Activated CD8-positive, alpha-beta T cell treated with anti-CD3 and anti-CD28 coated beads, Interleukin-2, amount 10 ng/mL, durations not matched to agents 7 days and 5 days (primary cell): Measurements from ENCODE around the gene TMEM121. TPM values are rescaled to one million over a fixed set of nuclear protein-coding genes. Genes with fewer than 3 reads are reported as not detected.
"Not testable (repeated sequence)": the region's sequence is repeated elsewhere in the genome, so short reads cannot be mapped to it uniquely, and the experiment has no call there.

Source experiments
- ATAC-seq: fragments of 150-1000 bp; cut with Tn5 transposase; one replicate; pipeline ENCODE4 v1.10.0; 2021; ENCODE audit warnings: moderate library complexity
- CTCF ChIA-PET: fragments of 350-600 bp; sonication (Branson Sonifier 250); formaldehyde crosslinking; loops from one replicate; lab custom pipeline; 2021; ENCODE audit warnings: antibody characterized with exemption; lab: Charles Lee
- POLR2A ChIA-PET: fragments of 350-600 bp; sonication (Branson Sonifier 250); formaldehyde crosslinking; loops from one replicate; lab custom pipeline; 2021; ENCODE audit warnings: antibody characterized with exemption; lab: Charles Lee
- DNase-seq: peaks from one replicate; pipeline ENCODE4 v3.0.0-alpha.2; 2020
- H3K27ac Mint-ChIP-seq: one replicate; pipeline ENCODE4 v1.8.0; 2021; ENCODE audit warnings: mild to moderate bottlenecking, mixed read lengths
- H3K27me3 Mint-ChIP-seq: one replicate; pipeline ENCODE4 v1.8.0; 2021; ENCODE audit warnings: low read depth, mixed read lengths
- H3K36me3 Mint-ChIP-seq: one replicate; pipeline ENCODE4 v1.8.0; 2021; ENCODE audit warnings: low read depth, mixed read lengths
- H3K4me1 Mint-ChIP-seq: one replicate; pipeline ENCODE4 v1.8.0; 2021; ENCODE audit warnings: low read depth, mixed read lengths
- H3K4me3 Mint-ChIP-seq: one replicate; pipeline ENCODE4 v1.8.0; 2021; ENCODE audit warnings: mild to moderate bottlenecking, mixed read lengths
- H3K9me3 Mint-ChIP-seq: one replicate; pipeline ENCODE4 v1.8.0; 2022; ENCODE audit warnings: mixed read lengths; ENCODE audit not compliant: insufficient read depth
- total RNA-seq, 2 experiments: library from RNA; stranded (reverse); gene quantifications; one replicate each; pipeline ENCODE4 v1.2.3, GENCODE V29; 2021

Gene TMEM121
- total RNA-seq, 2 experiments from 2014 or later, result 8.6 to 9.2 TPM

DNA sequence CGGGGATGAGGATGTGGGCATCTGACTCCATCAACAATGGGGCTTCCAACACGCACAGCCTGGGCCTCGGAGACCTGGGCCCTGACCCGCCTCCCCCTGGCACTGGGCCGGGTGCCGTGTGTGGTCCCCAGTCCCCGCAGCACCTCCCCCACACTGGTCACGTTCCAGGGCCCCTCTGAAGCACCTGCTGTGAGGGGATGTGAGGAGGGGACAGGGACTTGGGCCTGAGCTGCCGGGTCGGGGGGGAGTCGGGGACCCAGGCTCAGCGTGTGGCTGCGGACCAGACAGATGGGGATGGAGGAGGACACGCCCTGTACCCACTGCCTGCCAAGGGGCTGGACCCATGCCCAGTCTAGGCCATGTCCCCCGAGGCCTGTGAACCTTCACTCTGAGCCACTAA lies 45.7 kb downstream of the TMEM121 start:
- CTCF ChIA-PET, H3K27ac Mint-ChIP-seq, H3K27me3 Mint-ChIP-seq, H3K4me1 Mint-ChIP-seq, POLR2A ChIA-PET, H3K36me3 Mint-ChIP-seq, DNase-seq, H3K4me3 Mint-ChIP-seq, ATAC-seq, H3K9me3 Mint-ChIP-seq: not testable (repeated sequence)

DNA sequence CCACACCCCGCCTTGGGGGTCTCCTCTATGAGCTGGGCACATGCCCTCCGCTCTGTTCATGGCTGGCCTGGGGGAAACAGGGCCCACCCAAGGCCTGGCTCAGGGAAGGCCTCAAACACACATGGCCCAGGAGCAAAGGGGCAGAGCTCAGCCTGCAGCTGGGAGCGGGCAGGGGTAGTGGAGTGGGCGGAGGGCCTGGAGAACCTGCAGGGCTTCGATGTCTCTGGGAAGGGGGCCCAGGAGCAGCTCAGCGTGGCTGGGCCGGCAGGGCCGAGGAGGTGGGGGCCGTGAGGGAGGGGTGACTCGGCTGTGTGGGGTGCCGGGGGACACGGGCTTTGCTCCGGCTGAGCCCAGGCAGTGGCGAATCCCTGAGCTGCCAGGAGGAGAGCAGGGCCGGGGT lies 47.5 kb downstream of the TMEM121 start:
- H3K4me1 Mint-ChIP-seq, CTCF ChIA-PET, H3K27me3 Mint-ChIP-seq, H3K4me3 Mint-ChIP-seq, H3K36me3 Mint-ChIP-seq, H3K9me3 Mint-ChIP-seq, ATAC-seq, POLR2A ChIA-PET, DNase-seq, H3K27ac Mint-ChIP-seq: not testable (repeated sequence)

DNA sequence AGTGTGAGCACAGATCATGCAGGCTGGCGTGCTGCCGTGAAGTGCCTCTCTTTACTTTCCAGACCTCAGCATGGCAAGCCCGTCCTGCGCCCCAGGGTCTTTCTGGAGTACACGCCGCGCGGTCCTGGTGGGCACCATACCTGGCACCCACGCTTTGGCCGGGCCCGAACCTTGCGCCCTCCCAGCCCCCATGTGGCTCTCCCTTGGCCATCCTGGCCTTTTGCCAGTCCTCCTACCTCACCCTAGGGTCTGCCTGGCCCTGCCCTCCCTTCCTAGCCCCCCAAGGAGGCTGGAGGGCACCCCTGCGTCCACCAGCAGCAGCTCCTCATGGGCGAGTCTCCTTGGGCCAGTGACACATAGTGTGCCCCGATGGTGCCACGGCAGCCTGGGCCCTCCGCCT lies 48.0 kb downstream of the TMEM121 start:
- H3K9me3 Mint-ChIP-seq, H3K4me3 Mint-ChIP-seq, H3K27ac Mint-ChIP-seq, DNase-seq, ATAC-seq, H3K36me3 Mint-ChIP-seq, CTCF ChIA-PET, H3K27me3 Mint-ChIP-seq, H3K4me1 Mint-ChIP-seq, POLR2A ChIA-PET: not testable (repeated sequence)

DNA sequence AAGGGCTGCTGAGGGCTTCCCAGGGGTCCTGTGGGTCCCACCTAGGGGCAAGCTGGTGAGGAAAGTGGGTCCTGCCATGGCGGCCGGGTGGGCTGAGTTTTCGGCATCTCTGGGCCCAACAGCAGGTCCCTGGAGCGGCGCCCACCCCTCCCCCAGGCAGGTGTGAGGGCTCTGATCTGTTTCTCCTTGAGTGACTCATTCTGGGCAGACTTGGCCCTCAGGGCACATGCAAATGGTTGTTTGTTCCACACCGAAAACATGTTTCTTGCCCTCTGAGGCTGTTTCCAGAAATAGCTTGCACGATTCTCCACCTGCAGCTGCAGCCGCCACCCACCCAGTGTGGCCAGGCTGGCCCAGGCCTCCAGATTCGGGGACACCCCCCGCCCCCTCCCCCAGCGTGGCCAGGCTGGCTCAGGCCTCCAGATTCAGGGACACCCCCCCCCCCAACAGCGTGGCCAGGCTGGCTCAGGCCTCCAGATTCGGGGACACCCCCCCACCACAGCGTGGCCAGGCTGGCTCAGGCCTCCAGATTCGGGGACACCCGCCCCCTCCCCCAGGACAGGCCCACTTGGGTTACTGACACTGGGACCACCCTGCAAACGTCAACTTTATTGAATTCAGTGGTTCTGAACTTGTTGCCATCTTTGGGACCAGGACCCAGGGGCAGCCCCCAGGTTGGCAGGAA lies 48.8 kb downstream of the TMEM121 start:
- H3K27ac Mint-ChIP-seq, POLR2A ChIA-PET, H3K27me3 Mint-ChIP-seq, H3K4me3 Mint-ChIP-seq, ATAC-seq, H3K36me3 Mint-ChIP-seq, CTCF ChIA-PET, DNase-seq, H3K9me3 Mint-ChIP-seq, H3K4me1 Mint-ChIP-seq: not testable (repeated sequence)

DNA sequence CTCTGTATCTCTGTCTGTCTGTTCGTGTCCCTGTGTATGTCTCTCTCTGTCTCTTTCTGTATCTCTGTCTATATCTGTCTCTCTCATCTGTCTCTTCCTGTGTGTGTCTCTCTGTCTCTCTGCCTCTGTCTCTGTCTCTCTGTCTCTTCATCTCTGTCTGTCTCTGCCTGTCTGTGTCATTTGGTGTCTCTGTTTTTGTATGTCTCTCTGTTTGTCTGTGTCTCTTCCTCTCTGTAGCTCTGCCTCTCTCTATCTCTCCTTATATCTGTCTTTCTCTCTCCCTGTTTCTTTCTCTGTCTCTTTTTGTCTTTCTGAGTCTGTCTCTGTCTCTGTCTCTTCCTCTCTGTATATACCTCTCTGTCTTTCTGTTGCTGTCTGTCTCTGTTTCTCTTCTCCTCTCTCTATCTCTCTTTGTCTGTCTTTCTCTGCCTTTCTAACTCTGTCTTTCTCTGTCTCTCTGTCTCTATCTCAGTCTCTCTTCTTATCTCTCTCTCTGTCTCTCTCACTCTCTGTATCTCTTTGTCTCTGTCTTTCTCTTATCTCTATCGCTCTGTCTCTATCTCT lies 50.2 kb downstream of the TMEM121 start:
- CTCF ChIA-PET, result no interaction called here
- DNase-seq (no peak), ATAC-seq (no peak)
- no peaks in the 10 kb centered on the region for H3K36me3 Mint-ChIP-seq
- no peak overlapping the region for H3K4me3 Mint-ChIP-seq
- no peaks in the 10 kb centered on the region for H3K4me1 Mint-ChIP-seq
- no peak overlapping the region for H3K27ac Mint-ChIP-seq
- POLR2A ChIA-PET, result no interaction called here
- no peaks in the 10 kb centered on the region for H3K9me3 Mint-ChIP-seq
- H3K27me3 Mint-ChIP-seq, result no peaks in the 10 kb centered on the region

DNA sequence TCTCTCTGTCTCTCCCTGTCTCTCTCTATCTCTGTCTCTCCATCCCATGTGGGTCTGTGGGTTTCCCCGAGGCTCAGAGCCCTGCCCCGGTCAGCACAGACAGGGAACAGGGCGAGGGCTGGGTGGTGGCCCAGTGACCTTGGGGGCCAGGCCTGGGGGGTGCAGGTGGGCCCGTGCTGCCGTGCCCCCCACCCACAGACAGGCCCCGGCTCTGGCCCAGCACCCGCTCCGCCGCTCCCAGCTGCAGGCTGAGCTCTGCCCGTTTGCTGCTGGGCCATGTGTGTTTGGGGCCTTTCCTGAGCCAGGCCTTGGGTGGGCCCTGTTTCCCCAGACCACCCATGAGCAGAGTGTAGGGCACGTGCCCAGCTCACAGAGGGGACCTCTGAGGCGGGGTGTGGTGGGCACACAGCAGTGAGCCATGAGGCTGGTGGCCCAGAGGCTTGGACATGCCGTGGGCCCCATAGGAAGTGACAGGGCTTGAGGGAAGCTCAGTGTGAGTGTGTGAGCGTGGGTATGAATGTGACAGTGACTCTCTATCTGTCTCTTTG lies 51.0 kb downstream of the TMEM121 start:
- no peaks in the 10 kb centered on the region for H3K9me3 Mint-ChIP-seq
- DNase-seq (no peak), ATAC-seq (no peak)
- H3K27ac Mint-ChIP-seq, result no peak overlapping the region
- H3K36me3 Mint-ChIP-seq, result no peaks in the 10 kb centered on the region
- H3K4me1 Mint-ChIP-seq, result no peaks in the 10 kb centered on the region
- POLR2A ChIA-PET, result interaction anchor here (0.6 kb wide), 1 partner anchor 284 kb away, joined by 3 read pairs; no protein-coding TSS in a partner anchor
- H3K4me3 Mint-ChIP-seq, result no peak overlapping the region
- CTCF ChIA-PET, result no interaction called here
- no peaks in the 10 kb centered on the region for H3K27me3 Mint-ChIP-seq

DNA sequence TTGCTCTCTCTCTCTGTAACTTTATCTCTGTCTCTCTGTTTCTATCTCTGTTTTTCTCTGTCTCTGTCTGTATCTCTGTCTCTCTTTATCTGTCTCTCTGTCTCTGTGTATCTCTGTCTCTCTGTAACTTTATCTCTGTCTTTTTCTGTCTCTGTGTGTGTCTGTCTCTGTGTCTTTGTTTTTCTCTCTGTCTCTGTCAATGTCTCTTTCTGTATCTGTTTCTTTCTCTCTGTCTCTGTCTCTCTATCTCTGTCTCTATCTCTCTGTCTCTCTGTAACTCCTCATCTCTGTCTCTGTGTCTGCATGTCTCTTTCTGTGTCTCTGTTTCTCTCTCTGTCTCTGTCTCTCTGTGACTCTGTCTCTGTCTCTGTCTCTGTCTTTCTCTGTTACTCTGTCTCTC lies 51.7 kb downstream of the TMEM121 start:
- no peak for DNase-seq
- Mint-ChIP-seq H3K27ac (no peak overlapping the region), H3K4me1 (no peaks in the 10 kb centered on the region), H3K4me3 (no peak overlapping the region), H3K27me3 (no peaks in the 10 kb centered on the region), H3K9me3 (no peaks in the 10 kb centered on the region), H3K36me3 (no peaks in the 10 kb centered on the region)
- no peak for ATAC-seq
- CTCF ChIA-PET, result no interaction called here
- POLR2A ChIA-PET, result interaction anchor here (0.6 kb wide), 1 partner anchor 285 kb away, joined by 3 read pairs; no protein-coding TSS in a partner anchor

DNA sequence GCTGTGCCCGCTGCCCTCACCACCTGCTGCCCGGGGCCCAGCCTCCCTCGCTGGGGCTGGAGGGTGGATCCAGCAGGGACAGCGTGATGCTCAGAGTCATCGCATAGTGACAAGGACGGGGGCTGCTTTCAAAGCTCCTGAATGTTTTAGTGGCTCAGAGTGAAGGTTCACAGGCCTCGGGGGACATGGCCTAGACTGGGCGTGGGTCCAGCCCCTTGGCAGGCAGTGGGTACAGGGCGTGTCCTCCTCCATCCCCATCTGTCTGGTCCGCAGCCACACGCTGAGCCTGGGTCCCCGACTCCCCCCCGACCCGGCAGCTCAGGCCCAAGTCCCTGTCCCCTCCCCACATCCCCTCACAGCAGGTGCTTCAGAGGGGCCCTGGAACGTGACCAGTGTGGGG lies 52.8 kb downstream of the TMEM121 start:
- POLR2A ChIA-PET, H3K27me3 Mint-ChIP-seq, CTCF ChIA-PET, ATAC-seq, H3K27ac Mint-ChIP-seq, H3K9me3 Mint-ChIP-seq, H3K4me1 Mint-ChIP-seq, DNase-seq, H3K4me3 Mint-ChIP-seq, H3K36me3 Mint-ChIP-seq: not testable (repeated sequence)

Other genes starting within 250 kb of the TMEM121 start
- gene BRF1, start 225.6 kb upstream of the TMEM121 start, total RNA-seq, result 10 to 100 TPM; 42.1 to 44.7 TPM
- gene PACS2, start 211.8 kb upstream of the TMEM121 start, total RNA-seq, result 10 to 100 TPM; 32.9 to 38.5 TPM
- gene TEX22, start 128.0 kb upstream of the TMEM121 start, total RNA-seq, result 1 to 10 TPM; 1.9 to 2.4 TPM
- gene MTA1, start 106.8 kb upstream of the TMEM121 start, total RNA-seq, result 100 to 1,000 TPM; 109 to 127 TPM
- gene CRIP2, start 51.8 kb upstream of the TMEM121 start, total RNA-seq, result under 1 TPM; 0.21 to 0.31 TPM
- 100 to 1,000 TPM; 587 to 613 TPM for gene CRIP1, start 39.7 kb upstream of the TMEM121 start, total RNA-seq
- 10 to 100 TPM; 56.5 to 61.8 TPM for gene TEDC1, start 35.3 kb upstream of the TMEM121 start, total RNA-seq